IMR-90 (cell line): ENCODE measurements around the gene PDLIM5. TPM values are rescaled to one million over a fixed set of nuclear protein-coding genes. Genes with fewer than 3 reads are reported as not detected.
A peak's percentile ranks its signal among the peaks of the same experiment; 100 is the strongest.

Experiments
- ATAC-seq: fragments of 200-7000 bp; cut with Tn5 transposase; 2 replicates; pipeline ENCODE4 v1.9.1; 2020; ENCODE audit warnings: low read depth, mild to moderate bottlenecking, moderate library complexity
- BruUV-seq: library from RNA; stranded (reverse); fragments of 400-500 nt; replicated peaks from 2 replicates; lab custom pipeline; 2021; lab: Mats Ljungman, UMichigan
- CTCF ChIA-PET: fragments of 300-600 bp; formaldehyde crosslinking; extraction: SDS; loops from one replicate; lab custom pipeline; 2021; ENCODE audit warnings: antibody characterized with exemption; lab: Yijun Ruan, JAX
- POLR2A ChIA-PET: fragments of 300-600 bp; sonication (Branson Sonifier 250); formaldehyde crosslinking; loops from one replicate; lab custom pipeline; 2022; ENCODE audit warnings: antibody characterized with exemption; ENCODE audit not compliant: unreplicated experiment; lab: Charles Lee
- DNase-seq: peaks from one replicate; pipeline ENCODE4 v3.0.0; 2013
- H2AFZ ChIP-seq: replicated peaks from 2 replicates; pipeline ENCODE3; 2013; ENCODE audit warnings: low read length, mild to moderate bottlenecking; ENCODE audit not compliant: poor library complexity
- H2AK5ac ChIP-seq: 2 replicates; pipeline ENCODE4 v1.6.1; 2013; ENCODE audit warnings: low read depth, low read length, inconsistent platforms
- H2AK9ac ChIP-seq: replicated peaks from 2 replicates; pipeline ENCODE3; 2013; ENCODE audit warnings: mild to moderate bottlenecking, low read depth, low read length, moderate library complexity; ENCODE audit not compliant: poor library complexity
- H2BK120ac ChIP-seq: 2 replicates; pipeline ENCODE4 v1.6.1; 2013; ENCODE audit warnings: low read depth, low read length, inconsistent platforms
- H2BK15ac ChIP-seq: 3 replicates; pipeline ENCODE4 v1.6.1; 2013; ENCODE audit warnings: low read depth, low read length, inconsistent platforms
- H2BK20ac ChIP-seq: 2 replicates; pipeline ENCODE4 v1.6.1; 2013; ENCODE audit warnings: low read depth, mild to moderate bottlenecking, inconsistent platforms, low read length, moderate library complexity
- H2BK5ac ChIP-seq: 2 replicates; pipeline ENCODE4 v1.6.1; 2013; ENCODE audit warnings: mild to moderate bottlenecking, low read depth, low read length, inconsistent platforms; ENCODE audit not compliant: poor library complexity, severe bottlenecking
- H3K14ac ChIP-seq: replicated peaks from 2 replicates; pipeline ENCODE4 v1.6.1; 2013; ENCODE audit warnings: low read depth, low read length, inconsistent platforms
- H3K18ac ChIP-seq: 2 replicates; pipeline ENCODE4 v1.6.1; 2013; ENCODE audit warnings: low read depth, low read length, control low read depth
- H3K23ac ChIP-seq: 2 replicates; pipeline ENCODE4 v1.6.1; 2013; ENCODE audit warnings: low read depth, low read length, inconsistent platforms
- H3K27ac ChIP-seq: 2 replicates; pipeline ENCODE4 v1.5.1; 2013; ENCODE audit warnings: mild to moderate bottlenecking, control low read depth, low read length; ENCODE audit not compliant: insufficient read depth
- H3K27me3 ChIP-seq: 2 replicates; pipeline ENCODE4 v1.6.1; 2013; ENCODE audit warnings: low read length; ENCODE audit not compliant: control insufficient read depth, insufficient read depth
- H3K36me3 ChIP-seq: 2 replicates; pipeline ENCODE4 v1.6.1; 2013; ENCODE audit warnings: low read length, mixed read lengths; ENCODE audit not compliant: control insufficient read depth, insufficient read depth
- H3K4ac ChIP-seq: 2 replicates; pipeline ENCODE4 v1.6.1; 2013; ENCODE audit warnings: low read depth, low read length, inconsistent platforms
- H3K4me1 ChIP-seq: 2 replicates; pipeline ENCODE4 v1.6.1; 2013; ENCODE audit warnings: low read length, mixed read lengths; ENCODE audit not compliant: control insufficient read depth, insufficient read depth
- H3K4me2 ChIP-seq: 2 replicates; pipeline ENCODE4 v1.6.1; 2013; ENCODE audit warnings: low read depth, mild to moderate bottlenecking, control low read depth, low read length, moderate library complexity
- H3K4me3 ChIP-seq: 2 replicates; pipeline ENCODE4 v1.5.1; 2013; ENCODE audit warnings: low read depth, mild to moderate bottlenecking, control low read depth, low read length, moderate library complexity; ENCODE audit not compliant: insufficient read depth
- H3K56ac ChIP-seq: 2 replicates; pipeline ENCODE4 v1.6.1; 2013; ENCODE audit warnings: low read length, inconsistent platforms; ENCODE audit not compliant: insufficient read depth; ENCODE audit errors: extremely low read depth
- H3K79me1 ChIP-seq, 2 experiments: 2 replicates each; pipeline ENCODE4 v1.6.1; 2013; ENCODE audit warnings: low read length in 2 of 2, inconsistent platforms in 1 of 2, low read depth in 1 of 2
- H3K9ac ChIP-seq: 2 replicates; pipeline ENCODE4 v1.6.1; 2013; ENCODE audit warnings: low read depth, low read length, control low read depth
- H3K9me1 ChIP-seq: 2 replicates; pipeline ENCODE4 v1.6.1; 2013; ENCODE audit warnings: low read length, inconsistent platforms; ENCODE audit not compliant: insufficient read depth
- H3K9me3 ChIP-seq: 2 replicates; pipeline ENCODE4 v1.6.1; 2013; ENCODE audit warnings: low read length; ENCODE audit not compliant: control insufficient read depth, insufficient read depth
- H4K20me1 ChIP-seq: 2 replicates; pipeline ENCODE4 v1.6.1; 2013; ENCODE audit warnings: low read length, inconsistent platforms; ENCODE audit not compliant: insufficient read depth
- H4K5ac ChIP-seq: 2 replicates; pipeline ENCODE4 v1.6.1; 2013; ENCODE audit warnings: mild to moderate bottlenecking, low read depth, low read length, control low read depth
- H4K8ac ChIP-seq, 2 experiments: 2 replicates each; pipeline ENCODE4 v1.6.1; 2013; ENCODE audit warnings: low read depth in 2 of 2, low read length in 2 of 2, control low read depth in 1 of 2, inconsistent platforms in 1 of 2
- H4K91ac ChIP-seq: 2 replicates; pipeline ENCODE4 v1.6.1; 2013; ENCODE audit warnings: low read depth, low read length, inconsistent platforms; ENCODE audit not compliant: insufficient read depth
- BHLHE40 ChIP-seq: fragments of 150-350 bp; IDR thresholded peaks from 2 replicates; pipeline ENCODE4 v1.6.1; 2016; ENCODE audit warnings: mild to moderate bottlenecking, low read depth, low read length
- CHD1 ChIP-seq: IDR thresholded peaks from 2 replicates; pipeline ENCODE4 v1.6.1; 2012; ENCODE audit warnings: low read depth, low read length, improper control_type of control experiment
- CTCF ChIP-seq: conservative IDR thresholded peaks from 2 replicates; pipeline ENCODE4 v1.5.1; 2012; ENCODE audit warnings: mild to moderate bottlenecking, low read depth, low read length, improper control_type of control experiment
- MAFK ChIP-seq: IDR thresholded peaks from 2 replicates; pipeline ENCODE4 v1.6.1; 2012; ENCODE audit warnings: low read depth, low read length, improper control_type of control experiment
- MAZ ChIP-seq: IDR thresholded peaks from 2 replicates; pipeline ENCODE4 v1.6.1; 2012; ENCODE audit warnings: low read depth, mild to moderate bottlenecking, low read length, improper control_type of control experiment, moderate library complexity, borderline replicate concordance
- MXI1 ChIP-seq: IDR thresholded peaks from 2 replicates; pipeline ENCODE4 v1.6.1; 2012; ENCODE audit warnings: low read depth, mild to moderate bottlenecking, low read length, moderate library complexity, borderline replicate concordance
- NFE2L2 ChIP-seq: fragments of 150-350 bp; IDR thresholded peaks from 2 replicates; pipeline ENCODE4 v1.6.1; 2016; ENCODE audit warnings: low read depth, mild to moderate bottlenecking, low read length
- POLR2A ChIP-seq: IDR thresholded peaks from 2 replicates; pipeline ENCODE4 v1.6.1; 2012; ENCODE audit warnings: mild to moderate bottlenecking, low read depth, low read length
- RCOR1 ChIP-seq: IDR thresholded peaks from 2 replicates; pipeline ENCODE4 v1.6.1; 2012; ENCODE audit warnings: mild to moderate bottlenecking, low read length, improper control_type of control experiment; ENCODE audit not compliant: insufficient replicate concordance
- RFX5 ChIP-seq: IDR thresholded peaks from 2 replicates; pipeline ENCODE4 v1.8.0; 2012; ENCODE audit warnings: low read depth, mild to moderate bottlenecking, low read length, moderate library complexity
- SMC3 ChIP-seq: fragments of 150-350 bp; IDR thresholded peaks from 2 replicates; pipeline ENCODE4 v1.6.1; 2016; ENCODE audit warnings: low read depth, mild to moderate bottlenecking, antibody characterized with exemption, low read length, moderate library complexity
- USF2 ChIP-seq: fragments of 150-350 bp; IDR thresholded peaks from 2 replicates; pipeline ENCODE4 v1.6.1; 2017; ENCODE audit warnings: mild to moderate bottlenecking, antibody characterized with exemption, low read length, low read depth
- WGBS, 2 experiments: methylation state at CpG; one replicate each; pipeline versions ENCODE4 v1.1.5 to v1.1.7; 2013; ENCODE audit warnings: missing lambda C conversion rate in 2 of 2; ENCODE audit not compliant: insufficient read length in 1 of 2; ENCODE audit errors: extremely low coverage in 2 of 2; 5-methylcytosine and 5-hydroxymethylcytosine counted together
- dilution Hi-C: fragments of 300-500 bp; cut with HindIII; formaldehyde crosslinking; loops from one replicate; pipeline ENCODE4 v1.14.3; 2018; ENCODE audit warnings: low sequenced_read_pairs; ENCODE audit not compliant: unreplicated experiment
- in situ Hi-C: fragments of 300-500 bp; cut with MboI; formaldehyde crosslinking; loops from 3 replicates; pipeline ENCODE4 v1.14.3; 2019; ENCODE audit warnings: low sequenced_read_pairs, inconsistent platforms, mixed read lengths
- intact Hi-C: fragments of 100-400 bp; cut with micrococcal nuclease; formaldehyde crosslinking; loops from 2 replicates; pipeline ENCODE4 v1.10.0; 2022
- polyA plus RNA-seq, 3 experiments: library from polyadenylated mRNA; depleted of rRNA; stranded (reverse); fragments of >200 nt; gene quantifications; 2 replicates each; pipeline ENCODE4 v1.2.3, GENCODE V29; 2012; ENCODE audit warnings: low replicate concordance in 1 of 3
- total RNA-seq: library from RNA; depleted of rRNA; stranded (reverse); fragments of >200 nt; gene quantifications from 2 replicates; pipeline ENCODE4 v1.2.3, GENCODE V29; 2012

PDLIM5 gene
- total and polyA plus RNA-seq, 2 of the 4 experiments (the other 2 are of a cell fraction): 96.5 to 188 TPM

GRCh38 chr4:94650690-94651089 lies 198.9 kb downstream of the PDLIM5 start:
- H3K4me2 ChIP-seq: no peak overlapping the region
- ChIA-PET POLR2A (interaction anchor here (0.6 kb wide), 1 partner anchor 1672 kb away, joined by 9 read pairs; no protein-coding TSS in a partner anchor), CTCF (interaction anchor here (0.5 to 0.9 kb wide), 3 partner anchors 27 to 371 kb away, joined by 3 read pairs; no protein-coding TSS in a partner anchor)
- no peak overlapping the region; the same call in 1 of the 2 replicates for H3K4ac ChIP-seq
- peaks cover 11% of the 10 kb centered on the region for H3K36me3 ChIP-seq
- TF ChIP-seq CHD1: no peak
- TF ChIP-seq POLR2A: no peak
- TF ChIP-seq RCOR1: no peak
- no peak for TF ChIP-seq NFE2L2
- no peak for TF ChIP-seq MAZ
- no peak for TF ChIP-seq CTCF
- no peak for TF ChIP-seq MXI1
- TF ChIP-seq MAFK: no peak
- TF ChIP-seq BHLHE40: no peak
- TF ChIP-seq USF2: no peak
- TF ChIP-seq RFX5: no peak
- no peak for TF ChIP-seq SMC3
- peaks cover 4% of the 10 kb centered on the region; the same call in 1 of the 2 replicates for H3K4me1 ChIP-seq
- H3K4me3 ChIP-seq: no peak overlapping the region
- no peak overlapping the region for H3K14ac ChIP-seq
- H3K27ac ChIP-seq: no peak overlapping the region
- H2BK120ac ChIP-seq: no peak overlapping the region
- DNase-seq: peak; percentile 10
- ATAC-seq: no peak
- no CpG with 5 or more reads among the region's 3 CpGs for WGBS, 2 experiments
- H3K18ac ChIP-seq: no peak overlapping the region
- H2BK20ac ChIP-seq: no peak overlapping the region
- H3K9me3 ChIP-seq: no peaks in the 10 kb centered on the region
- no peak overlapping the region for H4K91ac ChIP-seq
- in situ Hi-C loops: no loop called here
- intact Hi-C loops: no loop called here
- peaks cover 13 to 30% of the 10 kb centered on the region in 2 experiments for H3K79me1 ChIP-seq
- no peak overlapping the region for H4K5ac ChIP-seq
- H2AK5ac ChIP-seq: no peak overlapping the region
- no peak overlapping the region for H2AFZ ChIP-seq
- no peak overlapping the region for H2AK9ac ChIP-seq
- H3K56ac ChIP-seq: no peak overlapping the region
- H3K23ac ChIP-seq: peak overlapping the region; percentile 35; the same call in 1 of the 2 replicates
- H3K27me3 ChIP-seq: no peaks in the 10 kb centered on the region
- H3K9ac ChIP-seq: no peak overlapping the region
- H2BK5ac ChIP-seq: no peak overlapping the region
- dilution Hi-C loops: no loop called here
- no peaks in the 10 kb centered on the region; the same call in 1 of the 2 replicates for H3K9me1 ChIP-seq
- H4K20me1 ChIP-seq: no peaks in the 10 kb centered on the region
- no peak overlapping the region for H2BK15ac ChIP-seq
- BruUV-seq: no TSS peak
- peak overlapping the region in 1 of 2 experiments; percentile 11; a peak in 1 of 4 replicates for H4K8ac ChIP-seq
